ENCODE results near the gene RNF215.

Gene RNF215

GRCh38 chr22:30335236-30335635 is 52.0 kb downstream of the RNF215 start:
- TF ChIP-seq, protein P1, sequence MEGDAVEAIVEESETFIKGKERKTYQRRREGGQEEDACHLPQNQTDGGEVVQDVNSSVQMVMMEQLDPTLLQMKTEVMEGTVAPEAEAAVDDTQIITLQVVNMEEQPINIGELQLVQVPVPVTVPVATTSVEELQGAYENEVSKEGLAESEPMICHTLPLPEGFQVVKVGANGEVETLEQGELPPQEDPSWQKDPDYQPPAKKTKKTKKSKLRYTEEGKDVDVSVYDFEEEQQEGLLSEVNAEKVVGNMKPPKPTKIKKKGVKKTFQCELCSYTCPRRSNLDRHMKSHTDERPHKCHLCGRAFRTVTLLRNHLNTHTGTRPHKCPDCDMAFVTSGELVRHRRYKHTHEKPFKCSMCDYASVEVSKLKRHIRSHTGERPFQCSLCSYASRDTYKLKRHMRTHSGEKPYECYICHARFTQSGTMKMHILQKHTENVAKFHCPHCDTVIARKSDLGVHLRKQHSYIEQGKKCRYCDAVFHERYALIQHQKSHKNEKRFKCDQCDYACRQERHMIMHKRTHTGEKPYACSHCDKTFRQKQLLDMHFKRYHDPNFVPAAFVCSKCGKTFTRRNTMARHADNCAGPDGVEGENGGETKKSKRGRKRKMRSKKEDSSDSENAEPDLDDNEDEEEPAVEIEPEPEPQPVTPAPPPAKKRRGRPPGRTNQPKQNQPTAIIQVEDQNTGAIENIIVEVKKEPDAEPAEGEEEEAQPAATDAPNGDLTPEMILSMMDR (IDR thresholded peaks at IDR 0.05): no peak
- H3K27ac ChIP-seq: no peak overlapping the region
- DNase-seq (ENCODE audit: low spot score): no peak
- no peak overlapping the region for H3K4me3 ChIP-seq

GRCh38 chr22:30334646-30335045 is 52.6 kb downstream of the RNF215 start:
- TF ChIP-seq, protein P1 (IDR thresholded peaks at IDR 0.05): no peak
- Histone ChIP-seq H3K27ac (no peak overlapping the region), H3K4me3 (no peak overlapping the region)
- DNase-seq (ENCODE audit: low spot score): no peak

DNA sequence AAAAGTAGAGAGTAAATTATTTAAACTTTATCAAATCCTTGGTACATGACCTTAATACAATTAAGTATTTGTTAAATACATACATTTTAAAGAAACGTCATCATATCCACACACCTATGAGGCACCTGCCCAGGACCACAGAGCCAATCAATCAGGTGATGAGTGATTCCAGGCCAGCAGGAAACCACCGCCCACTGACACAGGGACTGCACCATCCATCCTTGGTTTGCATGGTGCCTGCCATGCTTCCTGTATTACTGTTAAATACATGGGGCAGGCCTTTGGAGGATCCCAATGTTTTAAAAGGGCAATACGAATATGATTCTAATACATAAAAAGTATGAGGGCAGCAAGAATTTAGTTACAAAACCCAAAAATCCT is 53.5 kb downstream of the RNF215 start:
- no peak for DNase-seq (ENCODE audit: low spot score)
- Histone ChIP-seq H3K4me3 (no peak overlapping the region), H3K27ac (no peak overlapping the region)
- TF ChIP-seq, protein P1 (IDR thresholded peaks at IDR 0.05): no peak

- DNase-seq (ENCODE audit: low spot score): no peak
- TF ChIP-seq, protein P1 (IDR thresholded peaks at IDR 0.05): no peak
- no peak overlapping the region for H3K4me3 ChIP-seq
- H3K27ac ChIP-seq: no peak overlapping the region
These were observed 54.1 kb downstream of the RNF215 start for GRCh38 chr22:30332994-30333706.

DNA sequence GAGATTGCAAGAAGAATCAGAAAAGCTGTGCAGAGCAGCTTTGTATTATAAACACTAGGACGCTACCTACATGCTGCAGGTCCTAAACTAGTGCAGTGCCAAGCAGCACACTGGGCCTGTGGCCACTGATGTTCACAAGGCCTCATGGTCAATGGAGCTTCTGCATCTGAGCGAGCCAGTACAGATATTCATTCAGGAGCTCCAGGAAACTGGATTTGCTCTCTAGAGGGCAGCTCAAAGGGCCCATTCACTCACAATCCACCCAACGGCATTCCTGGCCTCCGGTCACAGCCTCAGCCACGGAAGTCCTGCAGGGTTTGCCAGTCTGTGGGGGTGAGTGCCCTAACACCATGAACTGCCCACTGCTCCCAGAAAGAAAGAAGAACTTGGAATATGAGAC is 54.7 kb downstream of the RNF215 start:
- no peak for DNase-seq (ENCODE audit: low spot score)
- Histone ChIP-seq H3K4me3 (no peak overlapping the region), H3K27ac (no peak overlapping the region)
- TF ChIP-seq, protein P1 (IDR thresholded peaks at IDR 0.05): no peak
